Raji (cell line): ENCODE data around the gene KCNV2.

ENCODE experiments used
- POLR2A ChIP-seq: IDR thresholded peaks from 2 replicates; pipeline ENCODE4 v1.6.1; 2011; ENCODE audit warnings: low read depth, low read length, control low read depth; ENCODE audit not compliant: insufficient read depth

Gene KCNV2

GRCh38 chr9:2717385-2717784, at the start of gene KCNV2:
KCNV2 (plus strand) TSS chr9:2717510; CDS start chr9:2717740, 230 bp downstream.
- TF ChIP-seq POLR2A: no peak

- TF ChIP-seq POLR2A: no peak
Measured at GRCh38 chr9:2673161-2673560, 44.1 kb upstream of the KCNV2 start.

- no peak for TF ChIP-seq POLR2A
Measured at GRCh38 chr9:2674141-2674824, 43.0 kb upstream of the KCNV2 start.

- no peak for TF ChIP-seq POLR2A
Measured at GRCh38 chr9:2675834-2676233, 41.5 kb upstream of the KCNV2 start.

GRCh38 chr9:2676466-2676865, 40.8 kb upstream of the KCNV2 start:
- TF ChIP-seq POLR2A: no peak

- no peak for TF ChIP-seq POLR2A
Measured at GRCh38 chr9:2677915-2678889, 39.1 kb upstream of the KCNV2 start.

GRCh38 chr9:2679011-2679410, 38.3 kb upstream of the KCNV2 start:
- TF ChIP-seq POLR2A: no peak

GRCh38 chr9:2681981-2682380, 35.3 kb upstream of the KCNV2 start:
- no peak for TF ChIP-seq POLR2A

- TF ChIP-seq POLR2A: no peak
Measured at GRCh38 chr9:2686911-2687310, 30.4 kb upstream of the KCNV2 start.

- TF ChIP-seq POLR2A: no peak
Measured at GRCh38 chr9:2688636-2689035, 28.7 kb upstream of the KCNV2 start.

- TF ChIP-seq POLR2A: no peak
Measured at GRCh38 chr9:2691212-2691611, 26.1 kb upstream of the KCNV2 start.

- TF ChIP-seq POLR2A: no peak
Measured at GRCh38 chr9:2691626-2692025, 25.7 kb upstream of the KCNV2 start.

GRCh38 chr9:2693056-2693455, 24.3 kb upstream of the KCNV2 start:
- no peak for TF ChIP-seq POLR2A

GRCh38 chr9:2697492-2697891, 19.8 kb upstream of the KCNV2 start:
- TF ChIP-seq POLR2A: no peak

- no peak for TF ChIP-seq POLR2A
Measured at GRCh38 chr9:2700398-2700797, 16.9 kb upstream of the KCNV2 start.
